Measurements from ENCODE around the gene CEACAM18.

CEACAM18 gene

DNA sequence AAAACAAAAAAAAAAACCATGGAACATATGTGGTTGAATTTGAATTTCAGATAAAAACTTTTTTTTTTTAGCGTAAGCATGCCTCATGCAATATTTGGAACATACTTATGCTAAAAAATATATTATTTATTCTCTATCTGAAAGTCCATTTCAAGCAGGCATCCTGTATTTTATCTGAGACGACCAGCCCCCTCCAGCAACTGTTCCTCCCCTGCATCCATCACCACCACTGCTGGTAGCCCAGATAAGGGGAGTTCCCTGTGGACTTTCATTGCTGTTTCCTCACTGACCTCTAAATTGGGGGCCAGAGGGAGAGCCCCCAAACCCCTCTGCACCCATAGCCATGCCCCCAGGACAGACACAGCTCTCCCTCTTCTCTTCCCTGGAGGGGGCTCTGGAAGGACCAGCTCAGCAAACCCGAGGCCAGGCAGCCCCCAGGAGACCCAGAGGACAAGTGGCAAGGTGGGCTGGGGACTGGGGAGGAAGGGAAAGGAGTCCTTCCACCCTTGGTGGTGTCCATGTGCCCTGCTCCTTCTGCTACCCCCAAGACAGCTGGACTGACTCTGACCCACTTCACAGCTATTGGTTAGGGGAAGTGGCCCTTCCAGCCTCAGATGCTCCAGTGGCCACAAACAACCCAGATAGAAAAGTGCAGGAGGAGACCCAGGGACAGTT is 29.9 kb downstream of the CEACAM18 start:
- TF ChIP-seq, protein P1, sequence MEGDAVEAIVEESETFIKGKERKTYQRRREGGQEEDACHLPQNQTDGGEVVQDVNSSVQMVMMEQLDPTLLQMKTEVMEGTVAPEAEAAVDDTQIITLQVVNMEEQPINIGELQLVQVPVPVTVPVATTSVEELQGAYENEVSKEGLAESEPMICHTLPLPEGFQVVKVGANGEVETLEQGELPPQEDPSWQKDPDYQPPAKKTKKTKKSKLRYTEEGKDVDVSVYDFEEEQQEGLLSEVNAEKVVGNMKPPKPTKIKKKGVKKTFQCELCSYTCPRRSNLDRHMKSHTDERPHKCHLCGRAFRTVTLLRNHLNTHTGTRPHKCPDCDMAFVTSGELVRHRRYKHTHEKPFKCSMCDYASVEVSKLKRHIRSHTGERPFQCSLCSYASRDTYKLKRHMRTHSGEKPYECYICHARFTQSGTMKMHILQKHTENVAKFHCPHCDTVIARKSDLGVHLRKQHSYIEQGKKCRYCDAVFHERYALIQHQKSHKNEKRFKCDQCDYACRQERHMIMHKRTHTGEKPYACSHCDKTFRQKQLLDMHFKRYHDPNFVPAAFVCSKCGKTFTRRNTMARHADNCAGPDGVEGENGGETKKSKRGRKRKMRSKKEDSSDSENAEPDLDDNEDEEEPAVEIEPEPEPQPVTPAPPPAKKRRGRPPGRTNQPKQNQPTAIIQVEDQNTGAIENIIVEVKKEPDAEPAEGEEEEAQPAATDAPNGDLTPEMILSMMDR (IDR thresholded peaks at IDR 0.05; ENCODE audit: extremely low read depth, insufficient read depth, missing control alignments) = no peak
- DNase-seq (ENCODE audit: low spot score) = no peak
- in situ Hi-C loops (cut with MboI; ENCODE audit: low pct_unique_long_range_greater_than_20kb, low sequenced_read_pairs, unreplicated experiment) = no loop called here

DNA sequence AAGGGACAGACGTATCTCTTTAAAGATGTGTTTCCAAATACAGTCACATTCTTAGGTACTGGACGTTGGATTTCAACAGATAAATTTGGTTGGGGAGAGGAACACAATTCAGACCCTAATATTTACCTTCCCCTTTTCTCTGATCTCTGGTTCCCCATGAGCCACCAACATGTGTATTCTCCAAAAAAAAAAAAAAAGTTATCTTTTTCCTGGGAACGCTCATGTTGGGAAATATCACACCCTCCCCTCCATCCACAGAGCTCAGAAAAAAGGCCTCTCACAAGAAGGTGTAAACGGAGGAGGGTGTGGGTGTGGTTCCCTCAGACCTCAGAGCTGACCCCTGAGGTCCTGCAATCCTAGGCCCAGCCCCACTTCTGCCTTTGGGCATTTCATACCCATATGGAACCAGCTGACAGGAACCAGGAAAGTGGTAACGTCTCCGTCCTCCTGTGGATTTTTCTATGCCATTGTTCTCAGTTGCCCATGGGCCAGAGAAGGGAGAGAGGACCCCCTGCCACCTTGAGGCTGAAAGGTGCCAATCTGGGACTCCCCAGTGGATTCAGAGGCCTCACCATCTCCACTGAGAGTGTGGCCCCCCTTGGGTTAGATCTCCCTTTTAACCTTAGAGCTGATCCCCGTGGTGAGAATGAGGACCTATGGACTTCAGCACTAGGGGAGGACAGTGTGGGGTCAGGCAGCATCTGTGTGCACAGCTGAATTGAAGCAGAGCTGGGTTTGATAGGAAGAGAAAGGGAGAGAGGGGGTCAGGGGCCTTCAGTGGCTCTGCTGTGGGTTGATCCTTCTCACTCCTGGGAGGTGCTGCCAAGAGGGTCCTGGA is 31.7 kb downstream of the CEACAM18 start:
- DNase-seq (ENCODE audit: low spot score) = no peak
- TF ChIP-seq, protein P1 (IDR thresholded peaks at IDR 0.05; ENCODE audit: extremely low read depth, insufficient read depth, missing control alignments) = no peak
- in situ Hi-C loops (cut with MboI; ENCODE audit: low pct_unique_long_range_greater_than_20kb, low sequenced_read_pairs, unreplicated experiment) = no loop called here

DNA sequence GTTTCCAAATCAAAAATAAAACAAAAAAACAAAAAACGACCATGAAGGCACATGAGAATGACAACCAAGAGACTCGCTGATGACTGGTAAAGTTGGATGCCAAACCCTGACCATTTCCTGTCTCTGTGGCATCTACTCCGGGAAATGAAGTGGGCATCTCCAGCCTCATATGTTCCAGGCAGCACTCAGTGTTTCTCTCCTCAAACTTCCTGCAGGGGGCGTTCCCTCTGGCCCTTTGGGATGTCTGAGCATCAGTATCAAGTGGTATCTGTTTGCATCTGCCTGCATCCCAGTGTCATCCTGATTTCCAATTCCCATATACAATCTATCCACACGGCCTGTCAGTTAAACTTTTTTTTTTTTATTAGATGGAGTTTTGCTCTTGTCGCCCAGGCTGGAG is 33.0 kb downstream of the CEACAM18 start:
- in situ Hi-C loops (cut with MboI; ENCODE audit: low pct_unique_long_range_greater_than_20kb, low sequenced_read_pairs, unreplicated experiment) = no loop called here
- DNase-seq (ENCODE audit: low spot score) = no peak
- TF ChIP-seq, protein P1 (IDR thresholded peaks at IDR 0.05; ENCODE audit: extremely low read depth, insufficient read depth, missing control alignments) = peak; percentile 31

DNA sequence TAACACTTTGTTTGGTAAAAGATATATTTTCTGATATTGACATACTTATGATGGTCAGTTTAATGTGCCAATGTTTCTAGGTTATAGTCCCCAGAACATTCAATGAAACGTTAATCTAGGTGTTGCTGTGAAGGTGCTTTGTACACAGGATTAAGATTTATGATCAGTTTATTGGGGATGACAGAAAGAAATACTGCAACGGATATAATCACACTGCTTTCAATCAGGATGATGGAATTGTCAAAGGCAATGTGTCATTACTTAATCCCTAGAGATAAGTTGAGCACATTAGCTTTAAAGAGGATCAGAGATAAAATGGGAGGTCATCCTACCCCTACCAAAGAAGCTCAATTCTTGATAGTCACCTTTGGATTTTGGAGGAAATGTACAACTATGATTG is 35.6 kb downstream of the CEACAM18 start:
- in situ Hi-C loops (cut with MboI; ENCODE audit: low pct_unique_long_range_greater_than_20kb, low sequenced_read_pairs, unreplicated experiment) = no loop called here
- DNase-seq (ENCODE audit: low spot score) = no peak
- TF ChIP-seq, protein P1 (IDR thresholded peaks at IDR 0.05; ENCODE audit: extremely low read depth, insufficient read depth, missing control alignments) = no peak

DNA sequence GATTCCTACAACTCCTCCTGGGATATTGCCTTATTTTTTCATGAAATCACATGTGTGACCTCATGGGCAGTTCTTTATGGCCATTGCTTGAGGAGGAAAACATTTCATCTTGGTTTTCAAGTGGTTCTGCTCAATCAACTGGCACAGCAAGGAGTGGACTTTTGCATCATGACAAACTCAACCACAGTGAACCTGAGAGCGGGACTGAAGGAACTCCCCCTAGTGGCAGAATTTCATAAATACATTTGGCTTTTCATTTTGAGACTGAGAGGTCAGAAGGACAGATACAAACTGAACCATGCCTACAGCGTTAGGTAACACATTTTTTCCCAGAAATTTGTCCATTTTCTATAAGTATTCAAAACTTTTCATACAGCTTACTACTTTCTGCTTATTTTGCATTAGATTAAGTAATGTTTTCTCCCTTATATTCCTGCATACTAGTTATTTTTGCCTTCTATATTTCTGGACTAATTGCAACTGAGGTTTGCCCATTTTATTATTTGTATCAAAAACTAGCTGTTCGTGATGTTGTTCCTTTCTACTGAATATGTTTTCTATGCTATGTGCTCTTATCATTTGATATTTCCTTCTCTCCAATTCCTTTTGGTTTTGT is 36.6 kb downstream of the CEACAM18 start:
- DNase-seq (ENCODE audit: low spot score) = peak; percentile 69
- in situ Hi-C loops (cut with MboI; ENCODE audit: low pct_unique_long_range_greater_than_20kb, low sequenced_read_pairs, unreplicated experiment) = no loop called here
- TF ChIP-seq, protein P1 (IDR thresholded peaks at IDR 0.05; ENCODE audit: extremely low read depth, insufficient read depth, missing control alignments) = peak; percentile 80

DNA sequence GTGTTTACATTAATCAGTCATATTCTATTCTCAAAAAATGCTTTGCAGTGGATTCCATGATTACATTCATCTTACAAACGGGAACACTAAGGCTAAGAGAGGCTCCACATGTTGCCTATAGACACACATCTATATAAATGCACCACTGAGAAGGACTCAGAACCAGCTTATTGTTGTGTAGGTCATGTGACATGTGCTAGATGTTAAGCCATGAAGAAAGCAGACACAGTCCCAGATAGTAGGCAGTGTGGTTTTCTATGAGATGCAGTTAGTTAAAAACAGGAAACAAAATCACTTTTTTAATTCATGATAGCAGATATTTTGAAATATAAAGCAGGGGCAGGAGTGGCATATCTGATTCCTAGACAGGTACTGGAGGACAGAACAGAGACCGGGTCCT is 42.4 kb downstream of the CEACAM18 start:
- no peak for DNase-seq (ENCODE audit: low spot score)
- in situ Hi-C loops (cut with MboI; ENCODE audit: low pct_unique_long_range_greater_than_20kb, low sequenced_read_pairs, unreplicated experiment) = no loop called here

More for the DNA sequence above, 42.4 kb downstream of the CEACAM18 start:
- TF ChIP-seq, protein P1 (IDR thresholded peaks at IDR 0.05; ENCODE audit: extremely low read depth, insufficient read depth, missing control alignments) = no peak

Data from GM13977 (cell line).